ENCODE data around the gene MYO3B.

DNA sequence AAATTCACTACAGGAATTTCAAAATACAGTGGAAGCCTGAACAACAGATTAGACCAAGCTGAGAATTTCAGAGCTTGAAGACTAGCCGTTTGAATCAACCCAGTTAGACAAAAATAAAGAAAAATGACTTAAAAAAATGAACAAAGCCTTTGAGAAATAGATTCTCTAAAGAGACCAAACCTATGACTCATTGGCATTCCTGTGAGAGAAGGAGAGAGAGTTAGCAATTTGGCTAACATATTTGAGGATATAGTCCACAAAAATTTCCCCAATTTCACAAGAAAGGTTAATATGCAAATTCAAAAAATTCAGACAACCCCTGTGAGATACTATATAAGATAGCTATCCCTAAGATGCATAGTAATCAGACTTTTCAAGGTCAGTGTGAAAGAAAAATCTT is 78.0 kb downstream of the MYO3B start:
- TF ChIP-seq, protein P1, sequence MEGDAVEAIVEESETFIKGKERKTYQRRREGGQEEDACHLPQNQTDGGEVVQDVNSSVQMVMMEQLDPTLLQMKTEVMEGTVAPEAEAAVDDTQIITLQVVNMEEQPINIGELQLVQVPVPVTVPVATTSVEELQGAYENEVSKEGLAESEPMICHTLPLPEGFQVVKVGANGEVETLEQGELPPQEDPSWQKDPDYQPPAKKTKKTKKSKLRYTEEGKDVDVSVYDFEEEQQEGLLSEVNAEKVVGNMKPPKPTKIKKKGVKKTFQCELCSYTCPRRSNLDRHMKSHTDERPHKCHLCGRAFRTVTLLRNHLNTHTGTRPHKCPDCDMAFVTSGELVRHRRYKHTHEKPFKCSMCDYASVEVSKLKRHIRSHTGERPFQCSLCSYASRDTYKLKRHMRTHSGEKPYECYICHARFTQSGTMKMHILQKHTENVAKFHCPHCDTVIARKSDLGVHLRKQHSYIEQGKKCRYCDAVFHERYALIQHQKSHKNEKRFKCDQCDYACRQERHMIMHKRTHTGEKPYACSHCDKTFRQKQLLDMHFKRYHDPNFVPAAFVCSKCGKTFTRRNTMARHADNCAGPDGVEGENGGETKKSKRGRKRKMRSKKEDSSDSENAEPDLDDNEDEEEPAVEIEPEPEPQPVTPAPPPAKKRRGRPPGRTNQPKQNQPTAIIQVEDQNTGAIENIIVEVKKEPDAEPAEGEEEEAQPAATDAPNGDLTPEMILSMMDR (conservative IDR thresholded peaks at IDR 0.05; ENCODE audit: low read depth, low read length) = no peak
- no peak for TF ChIP-seq EZH2 (IDR thresholded peaks at IDR 0.05; ENCODE audit: borderline replicate concordance, low read depth, low read length, poor library complexity, severe bottlenecking)
